Esophagus squamous epithelium (tissue), 4 donors: ENCODE measurements around the gene MBP.

Source experiments
- POLR2A ChIP-seq, 4 donors: fragments of 450-650 bp; IDR thresholded peaks; one replicate each; pipeline ENCODE4 v1.6.1; 2017; ENCODE audit warnings: antibody characterized with exemption in 4 of 4, mild to moderate bottlenecking in 4 of 4, moderate library complexity in 3 of 4
- TF ChIP-seq, protein P1 (sequence below), 6 experiments: fragments of 450-650 bp in 4 of 6; fragments of 200-600 bp in 2 of 6; sonication (generic) in 2 of 6; IDR thresholded peaks; one replicate each; pipeline ENCODE4 v1.5.1; 2016 to 2019; ENCODE audit warnings: antibody characterized with exemption in 6 of 6, mild to moderate bottlenecking in 4 of 6, moderate library complexity in 4 of 6

DNA sequence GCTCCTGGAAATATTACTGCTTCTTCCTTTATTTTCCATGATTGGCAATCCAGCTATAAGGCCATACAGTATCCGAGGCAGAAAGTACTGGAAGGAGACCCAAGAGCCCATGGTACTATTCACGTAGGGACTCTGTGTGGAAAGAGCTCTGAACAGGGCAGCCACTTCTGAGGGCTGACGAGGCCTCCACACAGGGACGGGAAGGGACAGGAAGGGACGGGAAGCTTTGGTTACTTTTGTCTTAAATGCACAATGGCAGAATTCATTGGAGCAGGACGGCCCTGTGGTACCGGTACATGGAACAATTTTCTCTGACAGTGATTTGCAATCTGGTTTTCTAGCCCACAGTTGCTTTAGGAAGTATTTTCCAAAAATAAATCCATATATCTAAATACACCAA, 102.4 kb downstream of the MBP start:
- TF ChIP-seq, protein P1, sequence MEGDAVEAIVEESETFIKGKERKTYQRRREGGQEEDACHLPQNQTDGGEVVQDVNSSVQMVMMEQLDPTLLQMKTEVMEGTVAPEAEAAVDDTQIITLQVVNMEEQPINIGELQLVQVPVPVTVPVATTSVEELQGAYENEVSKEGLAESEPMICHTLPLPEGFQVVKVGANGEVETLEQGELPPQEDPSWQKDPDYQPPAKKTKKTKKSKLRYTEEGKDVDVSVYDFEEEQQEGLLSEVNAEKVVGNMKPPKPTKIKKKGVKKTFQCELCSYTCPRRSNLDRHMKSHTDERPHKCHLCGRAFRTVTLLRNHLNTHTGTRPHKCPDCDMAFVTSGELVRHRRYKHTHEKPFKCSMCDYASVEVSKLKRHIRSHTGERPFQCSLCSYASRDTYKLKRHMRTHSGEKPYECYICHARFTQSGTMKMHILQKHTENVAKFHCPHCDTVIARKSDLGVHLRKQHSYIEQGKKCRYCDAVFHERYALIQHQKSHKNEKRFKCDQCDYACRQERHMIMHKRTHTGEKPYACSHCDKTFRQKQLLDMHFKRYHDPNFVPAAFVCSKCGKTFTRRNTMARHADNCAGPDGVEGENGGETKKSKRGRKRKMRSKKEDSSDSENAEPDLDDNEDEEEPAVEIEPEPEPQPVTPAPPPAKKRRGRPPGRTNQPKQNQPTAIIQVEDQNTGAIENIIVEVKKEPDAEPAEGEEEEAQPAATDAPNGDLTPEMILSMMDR (IDR thresholded peaks at IDR 0.05): no peak
- no peak for TF ChIP-seq POLR2A (IDR thresholded peaks at IDR 0.05)
